SK-N-SH (cell line): ENCODE results near the gene ETDA. TPM values are rescaled to one million over a fixed set of nuclear protein-coding genes. Genes with fewer than 3 reads are reported as not detected.

Experiments used
- CTCF ChIA-PET: fragments of 300-600, 350-600 bp; formaldehyde crosslinking; extraction: SDS; loops from one replicate; lab custom pipeline; 2021; lab: Yijun Ruan, JAX
- POLR2A ChIA-PET: fragments of 350-600 bp; sonication (Branson Sonifier 250); formaldehyde crosslinking; extraction: SDS; loops from one replicate; lab custom pipeline; 2020; ENCODE audit warnings: antibody characterized with exemption, inconsistent platforms; lab: Yijun Ruan, JAX
- DNase-seq: peaks from one replicate; pipeline ENCODE4 v3.0.0; 2012
- H2AFZ ChIP-seq: fragments of 200-600 bp; sonication (generic); 2 replicates; pipeline ENCODE4 v1.8.1; 2016; ENCODE audit warnings: antibody characterized with exemption, mild to moderate bottlenecking, low read depth
- H3F3A ChIP-seq: fragments of 200-600 bp; sonication (generic); replicated peaks from 2 replicates; pipeline ENCODE3; 2016; ENCODE audit warnings: antibody characterized with exemption, mild to moderate bottlenecking; ENCODE audit not compliant: insufficient read depth
- H3K27ac ChIP-seq, 2 experiments: fragments of 200-500 bp in 1 of 2; fragments of 200-600 bp in 1 of 2; sonication (Bioruptor generic) in 1 of 2; sonication (generic), shearing (Covaris generic) in 1 of 2; 2 replicates each; pipeline versions ENCODE4 v1.5.1 to v1.6.1; 2014 to 2016; ENCODE audit warnings: low read depth in 2 of 2, inconsistent platforms in 1 of 2, low read length in 1 of 2, mild to moderate bottlenecking in 1 of 2, mixed read lengths in 1 of 2
- H3K27me3 ChIP-seq: fragments of 200-600 bp; sonication (generic), shearing (Covaris generic); 2 replicates; pipeline ENCODE4 v1.6.1; 2016; ENCODE audit warnings: mixed run types; ENCODE audit not compliant: insufficient read depth
- H3K36me3 ChIP-seq, 2 experiments: fragments of 200-500 bp in 1 of 2; fragments of 200-600 bp in 1 of 2; sonication (Bioruptor generic) in 1 of 2; sonication (generic) in 1 of 2; replicated peaks in 1 of 2; 2 replicates each; pipeline versions ENCODE3 to v1.5.1; 2014 to 2016; ENCODE audit warnings: low read length in 1 of 2, mild to moderate bottlenecking in 1 of 2; ENCODE audit not compliant: insufficient read depth in 2 of 2, control insufficient read depth in 1 of 2
- H3K4me1 ChIP-seq, 2 experiments: fragments of 200-500 bp in 1 of 2; fragments of 200-600 bp in 1 of 2; sonication (Bioruptor generic) in 1 of 2; sonication (generic), shearing (Covaris generic) in 1 of 2; 2 replicates each; pipeline versions ENCODE4 v1.5.1 to v1.6.1; 2014 to 2016; ENCODE audit warnings: low read depth in 1 of 2, low read length in 1 of 2, mixed run types in 1 of 2; ENCODE audit not compliant: insufficient read depth in 2 of 2, control insufficient read depth in 1 of 2
- H3K4me2 ChIP-seq: fragments of 200-600 bp; sonication (generic), shearing (Covaris generic); 2 replicates; pipeline ENCODE4 v1.6.1; 2017; ENCODE audit warnings: mixed run types
- H3K4me3 ChIP-seq, 2 experiments: fragments of 200-500 bp in 1 of 2; fragments of 200-600 bp in 1 of 2; sonication (Bioruptor generic) in 1 of 2; sonication (generic), shearing (Covaris generic) in 1 of 2; 2 replicates each; pipeline versions ENCODE4 v1.5.1 to v1.8.1; 2014 to 2016; ENCODE audit warnings: low read depth in 2 of 2, inconsistent platforms in 1 of 2, low read length in 1 of 2, mild to moderate bottlenecking in 1 of 2, mixed read lengths in 1 of 2, moderate library complexity in 1 of 2
- H3K79me2 ChIP-seq: fragments of 200-600 bp; sonication (generic); 2 replicates; pipeline ENCODE4 v1.8.1; 2017; ENCODE audit warnings: mild to moderate bottlenecking; ENCODE audit not compliant: insufficient read depth
- H3K9ac ChIP-seq: fragments of 200-600 bp; sonication (generic); 2 replicates; pipeline ENCODE4 v1.6.1; 2017; ENCODE audit warnings: mixed run types
- H3K9me2 ChIP-seq: fragments of 200-600 bp; sonication (generic); 2 replicates; pipeline ENCODE4 v1.6.1; 2017; ENCODE audit warnings: mixed run types
- H3K9me3 ChIP-seq: fragments of 200-600 bp; sonication (generic); 2 replicates; pipeline ENCODE4 v1.6.1; 2017; ENCODE audit warnings: mixed run types, mild to moderate bottlenecking, moderate library complexity
- H4K20me1 ChIP-seq: fragments of 200-600 bp; sonication (generic); 2 replicates; pipeline ENCODE4 v1.6.1; 2017; ENCODE audit warnings: mild to moderate bottlenecking, mixed run types; ENCODE audit not compliant: insufficient read depth
- EP300 ChIP-seq, 2 experiments: IDR thresholded peaks; 2 replicates each; pipeline versions ENCODE4 v1.4.0 to v1.6.1; 2012; ENCODE audit warnings: borderline replicate concordance in 1 of 2, low read depth in 1 of 2, low read length in 1 of 2
- FOSL2 ChIP-seq: IDR thresholded peaks from 2 replicates; pipeline ENCODE4 v1.4.0; 2012; ENCODE audit warnings: low read depth, mild to moderate bottlenecking, moderate library complexity, borderline replicate concordance
- FOXJ3 ChIP-seq: sonication (generic); formaldehyde crosslinking; IDR thresholded peaks from 2 replicates; pipeline ENCODE4 v1.5.1; 2020; ENCODE audit warnings: mild to moderate bottlenecking, missing genetic modification reagents
- FOXM1 ChIP-seq: IDR thresholded peaks from 2 replicates; pipeline ENCODE4 v1.4.0; 2012; ENCODE audit warnings: low read depth, mild to moderate bottlenecking
- GABPA ChIP-seq: IDR thresholded peaks from 2 replicates; pipeline ENCODE4 v1.4.0; 2012; ENCODE audit warnings: low read depth, mild to moderate bottlenecking
- GATA2 ChIP-seq: sonication (generic); formaldehyde crosslinking; IDR thresholded peaks from 2 replicates; pipeline ENCODE4 v1.5.0; 2020; ENCODE audit warnings: mild to moderate bottlenecking, missing genetic modification reagents
- IRF3 ChIP-seq: fragments of 150-350 bp; IDR thresholded peaks from 2 replicates; pipeline ENCODE4 v1.6.1; 2016; ENCODE audit warnings: mild to moderate bottlenecking, low read depth, low read length
- NFIC ChIP-seq: IDR thresholded peaks from 2 replicates; pipeline ENCODE4 v1.4.0; 2012; ENCODE audit warnings: borderline replicate concordance
- RAD21 ChIP-seq: IDR thresholded peaks from 2 replicates; pipeline ENCODE4 v1.6.1; 2012; ENCODE audit warnings: mild to moderate bottlenecking, low read length
- SMC3 ChIP-seq: IDR thresholded peaks from 2 replicates; pipeline ENCODE4 v1.6.1; 2012; ENCODE audit warnings: low read depth, low read length, improper control_type of control experiment
- TAF1 ChIP-seq: IDR thresholded peaks from 2 replicates; pipeline ENCODE4 v1.6.1; 2012; ENCODE audit warnings: low read depth, mild to moderate bottlenecking, low read length, moderate library complexity, borderline replicate concordance
- WGBS: methylation state at CpG from one replicate; pipeline ENCODE4 v1.1.6; 2017; ENCODE audit warnings: low lambda C conversion rate; 5-methylcytosine and 5-hydroxymethylcytosine counted together
- polyA plus RNA-seq, 3 experiments: library from polyadenylated mRNA; depleted of rRNA; stranded (reverse); fragments of >200 nt; gene quantifications; 2 replicates each; pipeline ENCODE4 v1.2.3, GENCODE V29; 2012
- TF ChIP-seq, protein P1 (sequence below): IDR thresholded peaks from 2 replicates; pipeline ENCODE4 v1.4.0; 2012; ENCODE audit warnings: low read depth
- TF ChIP-seq, protein P2 (sequence below): IDR thresholded peaks from 2 replicates; pipeline ENCODE4 v1.4.0; 2012; ENCODE audit warnings: low read depth, borderline replicate concordance

The ETDA gene
- polyA plus RNA-seq, 1 of the 3 experiments (the other 2 are of a cell fraction) = not detected

GRCh38 chrX:135295238-135295943 is 43.5 kb downstream of the ETDA start:
- 13% methylated on average over 23 of the region's 26 CpGs for WGBS
- ChIA-PET CTCF (interaction anchor here (0.6 to 1.7 kb wide), 6 partner anchors 9 to 186 kb away, joined by 3 to 7 read pairs (median 4); no protein-coding TSS in a partner anchor), POLR2A (no interaction called here)
- Histone ChIP-seq H3K4me1 (no peaks in the 10 kb centered on the region; a peak in 1 of 4 replicates), H2AFZ (no peak overlapping the region; the same call in 1 of the 2 replicates), H3K79me2 (no peaks in the 10 kb centered on the region), H4K20me1 (no peaks in the 10 kb centered on the region), H3K27me3 (no peaks in the 10 kb centered on the region), H3K27ac (no peak overlapping the region), H3K9me3 (no peaks in the 10 kb centered on the region), H3K36me3 (no peaks in the 10 kb centered on the region), H3K4me3 (peak overlapping the region; percentile 44 to 45; a peak in 3 of 4 replicates), H3K9me2 (no peaks in the 10 kb centered on the region), H3F3A (no peaks in the 10 kb centered on the region), H3K9ac (no peak overlapping the region), H3K4me2 (peak overlapping the region; percentile 66)
- peak; percentile 59 for DNase-seq
- no peak; the same call in 1 of the 2 replicates for TF ChIP-seq SMC3
- TF ChIP-seq RAD21 = peak; percentile 49
- no peak for TF ChIP-seq FOSL2
- TF ChIP-seq IRF3 = no peak
- TF ChIP-seq, protein P1, sequence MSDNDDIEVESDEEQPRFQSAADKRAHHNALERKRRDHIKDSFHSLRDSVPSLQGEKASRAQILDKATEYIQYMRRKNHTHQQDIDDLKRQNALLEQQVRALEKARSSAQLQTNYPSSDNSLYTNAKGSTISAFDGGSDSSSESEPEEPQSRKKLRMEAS = 0 out of 2 replicates have a peak, but pooled peaks have one; percentile 25
- TF ChIP-seq, protein P2, sequence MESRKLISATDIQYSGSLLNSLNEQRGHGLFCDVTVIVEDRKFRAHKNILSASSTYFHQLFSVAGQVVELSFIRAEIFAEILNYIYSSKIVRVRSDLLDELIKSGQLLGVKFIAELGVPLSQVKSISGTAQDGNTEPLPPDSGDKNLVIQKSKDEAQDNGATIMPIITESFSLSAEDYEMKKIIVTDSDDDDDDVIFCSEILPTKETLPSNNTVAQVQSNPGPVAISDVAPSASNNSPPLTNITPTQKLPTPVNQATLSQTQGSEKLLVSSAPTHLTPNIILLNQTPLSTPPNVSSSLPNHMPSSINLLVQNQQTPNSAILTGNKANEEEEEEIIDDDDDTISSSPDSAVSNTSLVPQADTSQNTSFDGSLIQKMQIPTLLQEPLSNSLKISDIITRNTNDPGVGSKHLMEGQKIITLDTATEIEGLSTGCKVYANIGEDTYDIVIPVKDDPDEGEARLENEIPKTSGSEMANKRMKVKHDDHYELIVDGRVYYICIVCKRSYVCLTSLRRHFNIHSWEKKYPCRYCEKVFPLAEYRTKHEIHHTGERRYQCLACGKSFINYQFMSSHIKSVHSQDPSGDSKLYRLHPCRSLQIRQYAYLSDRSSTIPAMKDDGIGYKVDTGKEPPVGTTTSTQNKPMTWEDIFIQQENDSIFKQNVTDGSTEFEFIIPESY = no peak
- no peak for TF ChIP-seq NFIC
- no peak for TF ChIP-seq TAF1

- no peaks in the 10 kb centered on the region for H3K9me3 ChIP-seq
- no peaks in the 10 kb centered on the region for H4K20me1 ChIP-seq
- POLR2A ChIA-PET = no interaction called here
- CTCF ChIA-PET = interaction anchor here (0.6 to 1.7 kb wide), 6 partner anchors 8 to 185 kb away, joined by 3 to 7 read pairs (median 4); no protein-coding TSS in a partner anchor
- H3K27me3 ChIP-seq = no peaks in the 10 kb centered on the region
- H3F3A ChIP-seq = no peaks in the 10 kb centered on the region
- no peak overlapping the region for H3K27ac ChIP-seq
- no peaks in the 10 kb centered on the region for H3K9me2 ChIP-seq
- H2AFZ ChIP-seq = no peak overlapping the region; the same call in 1 of the 2 replicates
- H3K36me3 ChIP-seq = no peaks in the 10 kb centered on the region
- 19% methylated on average over 9 of the region's 10 CpGs for WGBS
- no peak for DNase-seq
- H3K9ac ChIP-seq = no peak overlapping the region
- TF ChIP-seq FOXJ3 = no peak
- TF ChIP-seq GABPA = 0 out of 2 replicates have a peak, but pooled peaks have one; percentile 18
- TF ChIP-seq IRF3 = no peak
- no peak for TF ChIP-seq EP300 (IDR thresholded peaks at IDR 0.05; ENCODE audit: borderline replicate concordance in 1 of 2, low read depth in 1 of 2, low read length in 1 of 2)
- TF ChIP-seq, protein P1 = 0 out of 2 replicates have a peak, but pooled peaks have one; percentile 2
- TF ChIP-seq FOXM1 = no peak
- TF ChIP-seq GATA2 (CRISPR knock-in tag) = no peak
- TF ChIP-seq, all 33 proteins: peak for 2
- Histone ChIP-seq H3K79me2 (no peaks in the 10 kb centered on the region), H3K4me3 (peak overlapping the region; percentile 44 to 45; a peak in 3 of 4 replicates), H3K4me2 (peak overlapping the region; percentile 66), H3K4me1 (no peaks in the 10 kb centered on the region; a peak in 1 of 4 replicates)
Measured at GRCh38 chrX:135295944-135296305, 44.1 kb downstream of the ETDA start.
